ENCODE measurements around the gene TINAGL1. TPM values are rescaled to one million over a fixed set of nuclear protein-coding genes. Genes with fewer than 3 reads are reported as not detected.

The TINAGL1 gene
- total and polyA plus RNA-seq, 2 of the 13 experiments (the other 11 are each of a cell fraction or from before 2014, with no cell fraction given): 24.7 to 76.8 TPM

DNA sequence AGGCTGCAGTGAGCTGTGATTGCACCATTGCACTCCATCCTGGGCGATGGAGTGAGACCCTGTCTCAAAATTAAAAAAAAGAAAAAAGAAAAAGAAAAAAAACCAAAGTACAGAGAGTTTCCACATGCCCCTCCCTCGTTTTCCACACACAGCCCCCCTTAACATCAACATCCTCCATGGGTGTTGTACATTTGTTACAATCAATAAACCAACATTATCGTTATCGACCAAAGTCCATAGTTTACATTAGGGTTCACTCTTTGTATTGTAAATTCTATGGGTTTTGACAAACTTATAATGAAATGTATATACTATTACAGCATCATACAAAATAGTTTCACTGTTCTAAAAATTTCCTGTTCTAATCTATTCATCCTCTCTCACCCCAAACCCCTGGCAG lies 15.9 kb upstream of the TINAGL1 start:
- DNase-seq (ENCODE audit: low spot score) (peak; percentile 21), FAIRE-seq (no peak), ATAC-seq (no peak)
- in situ Hi-C loops (cut with HindIII; ENCODE audit: extremely low pct_ligation_motif_present, low pct_unique_long_range_greater_than_20kb): loop anchor here (5.0 kb wide), 1 partner anchor 37 kb away; no protein-coding TSS in a partner anchor
- Histone ChIP-seq H3K79me2 (ENCODE audit: insufficient read depth, low read length) (no peaks in the 10 kb centered on the region), H3K27me3 (ENCODE audit: control insufficient read depth in 1 of 2, insufficient read depth in 2 of 2, low read length in 2 of 2) (no peaks in the 10 kb centered on the region), H4K20me1 (ENCODE audit: insufficient read depth, low read length) (no peaks in the 10 kb centered on the region), H3K27ac (ENCODE audit: extremely low read length, insufficient read depth, low read length) (no peak overlapping the region), H2AFZ (ENCODE audit: low read length) (no peak overlapping the region), H3K4me3 (replicated peaks in 1 of 3; ENCODE audit: insufficient read depth in 1 of 3, low read depth in 2 of 3, low read length in 3 of 3) (no peak overlapping the region), H3K9me3 (ENCODE audit: low read length) (no peaks in the 10 kb centered on the region), H3K36me3 (replicated peaks in 1 of 2; ENCODE audit: control insufficient read depth in 1 of 2, insufficient read depth in 2 of 2, low read length in 2 of 2) (no peaks in the 10 kb centered on the region), H3K9ac (ENCODE audit: insufficient read depth, low read depth, low read length) (no peak overlapping the region), H3K4me1 (ENCODE audit: insufficient read depth, low read length) (peaks cover 39% of the 10 kb centered on the region), H3K4me2 (ENCODE audit: low read depth, low read length) (no peak overlapping the region)
- no peak for TF ChIP-seq SNAI1 (CRISPR knock-in tag; IDR thresholded peaks at IDR 0.05; ENCODE audit: borderline replicate concordance)
- no peak for TF ChIP-seq ZNF770 (CRISPR knock-in tag; IDR thresholded peaks at IDR 0.05)
- TF ChIP-seq FOXP1 (IDR thresholded peaks at IDR 0.05): no peak
- 0 out of 2 replicates have a peak, but pooled peaks have one; percentile 23 for TF ChIP-seq FOXP1 (CRISPR knock-in tag; IDR thresholded peaks at IDR 0.05)
- TF ChIP-seq MIXL1 (CRISPR knock-in tag; IDR thresholded peaks at IDR 0.05): peak; percentile 45; the same call in 1 of the 2 replicates
- no peak for TF ChIP-seq ZNF572 (CRISPR knock-in tag; IDR thresholded peaks at IDR 0.05)
- TF ChIP-seq PAXIP1 (CRISPR knock-in tag; conservative IDR thresholded peaks at IDR 0.05): peak; percentile 66
- TF ChIP-seq ONECUT2 (CRISPR knock-in tag; IDR thresholded peaks at IDR 0.05): 0 out of 2 replicates have a peak, but pooled peaks have one; percentile 34
- TF ChIP-seq HNF4A (CRISPR knock-in tag; IDR thresholded peaks at IDR 0.05): 0 out of 2 replicates have a peak, but pooled peaks have one; percentile 20
- no peak for TF ChIP-seq ZNF329 (CRISPR knock-in tag; IDR thresholded peaks at IDR 0.05; ENCODE audit: low read depth)
- TF ChIP-seq CREB1 (IDR thresholded peaks at IDR 0.05): no peak
- TF ChIP-seq CREB1 (CRISPR knock-in tag; IDR thresholded peaks at IDR 0.05): 0 out of 2 replicates have a peak, but pooled peaks have one; percentile 31
- peak; percentile 85 for TF ChIP-seq KAT2B (IDR thresholded peaks at IDR 0.05; ENCODE audit: borderline replicate concordance, low read depth, low read length)
- TF ChIP-seq, protein P1, sequence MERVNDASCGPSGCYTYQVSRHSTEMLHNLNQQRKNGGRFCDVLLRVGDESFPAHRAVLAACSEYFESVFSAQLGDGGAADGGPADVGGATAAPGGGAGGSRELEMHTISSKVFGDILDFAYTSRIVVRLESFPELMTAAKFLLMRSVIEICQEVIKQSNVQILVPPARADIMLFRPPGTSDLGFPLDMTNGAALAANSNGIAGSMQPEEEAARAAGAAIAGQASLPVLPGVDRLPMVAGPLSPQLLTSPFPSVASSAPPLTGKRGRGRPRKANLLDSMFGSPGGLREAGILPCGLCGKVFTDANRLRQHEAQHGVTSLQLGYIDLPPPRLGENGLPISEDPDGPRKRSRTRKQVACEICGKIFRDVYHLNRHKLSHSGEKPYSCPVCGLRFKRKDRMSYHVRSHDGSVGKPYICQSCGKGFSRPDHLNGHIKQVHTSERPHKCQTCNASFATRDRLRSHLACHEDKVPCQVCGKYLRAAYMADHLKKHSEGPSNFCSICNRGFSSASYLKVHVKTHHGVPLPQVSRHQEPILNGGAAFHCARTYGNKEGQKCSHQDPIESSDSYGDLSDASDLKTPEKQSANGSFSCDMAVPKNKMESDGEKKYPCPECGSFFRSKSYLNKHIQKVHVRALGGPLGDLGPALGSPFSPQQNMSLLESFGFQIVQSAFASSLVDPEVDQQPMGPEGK (CRISPR knock-in tag; IDR thresholded peaks at IDR 0.05): no peak
- no peak for TF ChIP-seq BORCS8-MEF2B (CRISPR knock-in tag; IDR thresholded peaks at IDR 0.05)
- no peak for TF ChIP-seq ZNF777 (CRISPR knock-in tag; IDR thresholded peaks at IDR 0.05)
- TF ChIP-seq NCOR1 (IDR thresholded peaks at IDR 0.05; ENCODE audit: borderline replicate concordance, low read length): peak; percentile 41; the same call in 1 of the 2 replicates
- 0 out of 2 replicates have a peak, but pooled peaks have one; percentile 27 for TF ChIP-seq FOXA3 (CRISPR knock-in tag; IDR thresholded peaks at IDR 0.05)
- ChIA-PET CTCF (ENCODE audit: low intra/inter-chr PET ratio, low total read pairs) (no interaction called here), POLR2A (no interaction called here)
- intact Hi-C loops (cut with micrococcal nuclease; ENCODE audit: unreplicated experiment): no loop called here
- BruUV-seq (replicated peaks): no TSS peak
- 10% methylated on average over 4 of the region's 4 CpGs for WGBS (ENCODE audit: low lambda C conversion rate)

Measured in HepG2 (cell line).